ENCODE measurements around the gene TRIM65. TPM values are rescaled to one million over a fixed set of nuclear protein-coding genes. Genes with fewer than 3 reads are reported as not detected.

Gene TRIM65
- total and polyA plus RNA-seq, 2 of the 13 experiments (the other 11 are each of a cell fraction or from before 2014, with no cell fraction given) = 10.3 to 22.4 TPM

- peak; percentile 89 for TF ChIP-seq FOXP4 (CRISPR knock-in tag; IDR thresholded peaks at IDR 0.05)
- TF ChIP-seq ZNF34 (CRISPR knock-in tag; IDR thresholded peaks at IDR 0.05; ENCODE audit: borderline replicate concordance) = peak; percentile 90; the same call in 1 of the 2 replicates
- peak; percentile 82 for TF ChIP-seq KDM2A (CRISPR knock-in tag; IDR thresholded peaks at IDR 0.05; ENCODE audit: borderline replicate concordance, low read depth)
- peak; percentile 92 for TF ChIP-seq ZNF800 (CRISPR knock-in tag; IDR thresholded peaks at IDR 0.05)
- no peak for TF ChIP-seq TCF7 (IDR thresholded peaks at IDR 0.05; ENCODE audit: low read depth)
- TF ChIP-seq ZEB1 (IDR thresholded peaks at IDR 0.05; ENCODE audit: insufficient replicate concordance, low read depth) = peak; percentile 91
- TF ChIP-seq FOXP1 (IDR thresholded peaks at IDR 0.05) = no peak
- peak; percentile 59; the same call in 1 of the 2 replicates for TF ChIP-seq FOXP1 (CRISPR knock-in tag; IDR thresholded peaks at IDR 0.05)
- TF ChIP-seq SMARCE1 (IDR thresholded peaks at IDR 0.05; ENCODE audit: borderline replicate concordance) = no peak
- TF ChIP-seq SRF (IDR thresholded peaks at IDR 0.05; ENCODE audit: low read depth, low read length) = no peak
- no peak for TF ChIP-seq ZBTB21 (CRISPR knock-in tag; IDR thresholded peaks at IDR 0.05)
- peak; percentile 81 for TF ChIP-seq PHF8 (CRISPR knock-in tag; IDR thresholded peaks at IDR 0.05)
- peak; percentile 80; the same call in 1 of the 2 replicates for TF ChIP-seq ZNF724P (CRISPR knock-in tag; IDR thresholded peaks at IDR 0.05; ENCODE audit: borderline replicate concordance)
- TF ChIP-seq SRY (CRISPR knock-in tag; IDR thresholded peaks at IDR 0.05) = no peak; the same call in none of the 2 replicates
- TF ChIP-seq PATZ1 (CRISPR knock-in tag; IDR thresholded peaks at IDR 0.05) = peak; percentile 96
- TF ChIP-seq NR0B2 (CRISPR knock-in tag; IDR thresholded peaks at IDR 0.05) = peak; percentile 83
- peak; percentile 98 for TF ChIP-seq PAXIP1 (CRISPR knock-in tag; conservative IDR thresholded peaks at IDR 0.05)
- peak; percentile 93 for TF ChIP-seq SMYD3 (CRISPR knock-in tag; IDR thresholded peaks at IDR 0.05)
- TF ChIP-seq SNAPC5 (CRISPR knock-in tag; IDR thresholded peaks at IDR 0.05; ENCODE audit: borderline replicate concordance) = 0 out of 2 replicates have a peak, but pooled peaks have one; percentile 81
- TF ChIP-seq ZNF20 (CRISPR knock-in tag; IDR thresholded peaks at IDR 0.05) = no peak
Observed at GRCh38 chr17:75876190-75876937, 20.4 kb downstream of the TRIM65 start (continued).

Measured in HepG2 (cell line).